Hippocampal formation (tissue), 2 donors: Measurements from ENCODE around the gene TAF7L.
"Not testable (repeated sequence)": the region's sequence is repeated elsewhere in the genome, so short reads cannot be mapped to it uniquely, and the experiment has no call there.

Experiments
- DNase-seq, 2 donors: peaks; one replicate each; lab custom pipeline; 2025; lab: John Stamatoyannopoulos, UW

Gene TAF7L

GRCh38 chrX:101290957-101291603, at the start of gene TAF7L:
TAF7L (minus strand) TSS chrX:101291334; CDS start chrX:101287543, 3,791 bp downstream.
- DNase-seq = no peak

- DNase-seq = no peak
Measured at GRCh38 chrX:101337776-101338271, 46.7 kb upstream of the TAF7L start.

DNA sequence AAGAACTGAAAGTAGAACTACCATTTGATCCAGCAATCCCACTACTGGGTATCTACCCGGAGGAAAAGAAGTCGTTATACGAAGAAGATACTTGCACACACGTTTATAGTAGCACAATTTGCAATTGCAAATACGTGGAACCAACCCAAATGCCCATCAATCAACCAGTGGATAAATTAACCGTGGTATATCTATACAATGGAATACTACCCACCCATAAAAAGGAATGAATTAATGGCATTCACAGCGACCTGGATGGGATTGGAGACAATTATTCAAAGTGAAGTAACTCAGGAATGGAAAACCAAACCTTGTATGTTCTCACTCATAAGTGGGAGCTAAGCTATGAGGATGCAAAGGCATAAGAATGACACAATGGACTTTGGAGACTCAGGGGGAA, 43.2 kb upstream of the TAF7L start:
- not testable (repeated sequence) for DNase-seq

GRCh38 chrX:101326600-101326999, 35.5 kb upstream of the TAF7L start:
- not testable (repeated sequence) for DNase-seq

DNA sequence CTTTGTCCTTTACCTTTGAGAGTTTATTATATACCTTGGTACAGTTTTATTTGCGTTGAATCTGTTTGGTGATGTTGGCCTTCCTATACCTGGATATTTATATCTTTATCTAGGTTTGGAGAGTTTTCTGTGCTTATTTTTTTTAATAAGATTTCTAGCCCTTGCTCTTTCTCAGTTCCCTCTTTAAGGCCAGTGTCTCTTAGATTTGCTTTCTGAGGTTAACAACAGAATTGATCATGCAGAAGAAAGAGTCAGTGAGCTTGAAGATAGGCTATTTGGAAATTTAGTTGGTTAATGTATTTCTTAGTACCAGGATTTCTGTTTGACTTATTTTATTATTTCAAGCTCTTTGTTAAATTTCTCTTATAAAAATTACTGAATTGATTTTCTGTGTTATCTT, 12.7 kb upstream of the TAF7L start:
- no peak for DNase-seq

DNA sequence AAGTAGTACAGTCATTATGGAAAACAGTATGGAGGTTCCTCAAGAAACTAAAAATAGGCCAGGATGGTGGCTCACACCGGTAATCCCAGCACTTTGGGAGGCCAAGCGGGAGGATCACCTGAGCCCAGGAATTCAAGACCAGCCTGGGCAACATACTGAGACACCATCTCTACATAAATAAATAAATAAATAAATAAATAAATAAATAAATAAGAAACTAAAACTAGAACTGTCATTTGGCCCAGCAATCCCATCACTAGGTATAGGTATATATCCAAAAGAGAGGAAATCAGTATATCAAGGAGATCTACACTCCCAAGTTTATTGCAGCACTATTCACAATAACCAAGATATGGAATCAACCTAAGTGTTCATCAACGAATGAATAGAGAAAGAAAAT, 4.5 kb upstream of the TAF7L start:
- not testable (repeated sequence) for DNase-seq

DNA sequence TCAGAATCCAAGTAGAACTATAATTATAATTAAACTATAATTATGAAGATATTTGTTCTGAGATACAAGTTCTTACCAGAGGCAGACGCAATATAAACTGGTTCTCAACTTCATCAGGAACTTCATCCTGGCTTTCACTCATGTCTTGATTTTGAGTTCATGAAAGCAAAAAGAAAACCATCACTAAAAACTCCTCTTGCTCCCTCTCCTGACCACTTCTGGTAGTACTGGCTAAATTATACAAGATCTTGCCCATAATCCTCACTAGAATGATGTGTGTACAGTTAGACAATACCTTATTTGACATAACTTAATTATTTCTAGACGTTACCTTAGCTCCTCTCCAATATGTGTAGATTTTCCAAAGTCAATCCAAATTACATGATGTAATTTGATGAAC, 3.7 kb downstream of the TAF7L start:
- peak in 1 of 2 donors; percentile 23 for DNase-seq

DNA sequence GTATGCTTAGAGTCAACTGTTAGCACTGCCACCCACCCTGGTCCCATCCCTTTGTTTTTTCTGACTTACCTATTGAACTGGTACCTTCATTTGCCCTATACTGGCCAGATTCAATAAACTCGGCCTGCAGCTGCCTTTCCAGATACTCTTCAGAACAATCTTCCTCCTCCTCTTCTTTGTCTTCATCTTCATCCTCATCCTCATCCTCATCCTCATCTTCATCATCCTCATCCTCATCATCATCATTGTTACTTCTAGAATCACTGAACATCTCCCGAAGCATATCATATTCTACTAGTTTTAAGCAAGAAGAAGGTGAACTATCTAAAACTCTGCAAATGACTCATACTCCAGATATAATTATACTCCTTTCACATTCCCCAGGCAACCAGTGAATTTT, 14.9 kb downstream of the TAF7L start:
- DNase-seq = no peak

DNA sequence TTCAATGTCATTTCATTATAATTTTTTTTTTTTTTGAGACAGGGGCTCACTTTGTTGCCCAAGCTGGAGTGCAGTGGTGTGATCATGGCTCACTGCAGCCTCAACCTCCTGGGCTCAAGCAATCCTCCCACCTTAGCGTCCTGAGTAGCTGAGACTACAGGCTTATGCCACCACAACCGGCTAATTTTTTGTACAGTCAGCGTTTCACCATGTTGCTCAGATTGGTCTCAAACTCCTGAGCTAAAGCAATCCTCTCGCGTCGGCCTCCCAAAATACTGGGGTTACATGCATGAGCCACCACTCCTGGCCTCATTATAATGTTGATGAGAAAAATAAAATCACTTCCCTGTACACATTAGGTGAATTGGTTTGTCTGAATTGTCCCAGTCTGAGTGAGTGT, 16.9 kb downstream of the TAF7L start:
- DNase-seq = no peak

DNA sequence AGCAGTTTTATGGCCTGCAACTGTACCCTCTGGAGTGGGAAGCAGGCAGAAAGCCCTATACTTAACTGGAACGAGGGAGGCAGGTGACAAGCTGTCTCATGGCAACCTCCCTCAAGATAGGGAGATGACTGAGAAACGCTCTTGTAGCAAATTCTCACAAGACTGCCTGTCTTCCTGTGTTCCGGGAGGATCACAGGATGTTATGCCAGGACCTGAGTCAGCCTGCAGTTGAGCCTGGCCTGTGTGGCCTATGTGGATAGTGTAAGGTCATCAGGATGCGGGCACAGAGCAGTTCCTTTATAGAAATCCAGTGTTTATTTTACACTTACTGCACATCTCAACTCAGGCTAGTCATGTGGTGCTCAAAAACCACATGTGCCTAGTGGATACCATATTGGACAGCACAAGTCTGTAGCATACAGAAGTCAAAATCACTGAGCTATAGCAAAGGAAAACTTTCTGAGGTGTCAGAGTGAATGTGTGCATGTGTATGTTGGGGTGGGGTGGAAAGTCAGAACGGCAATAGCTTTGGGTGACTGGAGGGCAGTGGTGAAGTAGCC, 25.2 kb downstream of the TAF7L start:
- no peak for DNase-seq

GRCh38 chrX:101263766-101264165, 27.4 kb downstream of the TAF7L start:
- DNase-seq = no peak

DNA sequence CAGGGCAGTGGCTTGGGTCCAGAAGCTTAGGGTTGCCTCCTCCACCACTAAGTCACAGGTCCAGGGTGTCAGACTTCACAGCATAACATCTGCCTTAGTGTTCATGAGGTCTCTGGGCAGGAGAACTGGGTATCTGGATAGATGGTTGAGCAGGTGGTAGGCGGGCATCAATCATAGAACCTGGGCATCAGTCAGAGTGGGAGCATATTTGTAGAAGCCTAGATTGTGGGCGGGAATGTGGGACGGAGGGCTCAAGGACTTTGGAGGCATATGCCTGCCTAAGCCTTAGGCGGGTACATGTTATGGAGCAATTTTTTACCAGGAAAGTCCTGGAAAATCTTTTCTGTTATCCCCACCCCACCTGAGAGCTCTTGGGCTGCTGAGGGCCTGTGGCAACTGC, 28.5 kb downstream of the TAF7L start:
- DNase-seq = no peak

DNA sequence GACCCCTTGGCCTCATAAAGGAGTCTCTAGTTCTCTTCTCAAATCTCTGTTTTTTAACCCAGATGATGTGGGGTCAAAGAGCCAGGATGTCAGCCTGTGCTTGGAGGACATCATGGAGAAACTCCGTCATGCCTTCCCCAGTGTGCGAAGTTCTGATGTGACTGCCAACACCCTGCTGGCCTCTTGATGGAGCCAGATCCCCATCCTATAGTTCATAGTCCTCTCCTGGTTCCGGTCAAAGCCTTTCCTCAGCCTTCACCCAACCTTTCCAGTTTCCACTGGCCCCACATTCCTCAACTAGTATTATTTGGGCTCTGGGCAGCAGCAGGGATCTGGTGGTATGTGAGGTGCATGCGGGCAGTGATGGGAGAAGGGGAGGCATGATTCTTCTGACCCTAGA, 30.7 kb downstream of the TAF7L start:
- DNase-seq = no peak

GRCh38 chrX:101258259-101258581, 32.9 kb downstream of the TAF7L start:
- DNase-seq = no peak

DNA sequence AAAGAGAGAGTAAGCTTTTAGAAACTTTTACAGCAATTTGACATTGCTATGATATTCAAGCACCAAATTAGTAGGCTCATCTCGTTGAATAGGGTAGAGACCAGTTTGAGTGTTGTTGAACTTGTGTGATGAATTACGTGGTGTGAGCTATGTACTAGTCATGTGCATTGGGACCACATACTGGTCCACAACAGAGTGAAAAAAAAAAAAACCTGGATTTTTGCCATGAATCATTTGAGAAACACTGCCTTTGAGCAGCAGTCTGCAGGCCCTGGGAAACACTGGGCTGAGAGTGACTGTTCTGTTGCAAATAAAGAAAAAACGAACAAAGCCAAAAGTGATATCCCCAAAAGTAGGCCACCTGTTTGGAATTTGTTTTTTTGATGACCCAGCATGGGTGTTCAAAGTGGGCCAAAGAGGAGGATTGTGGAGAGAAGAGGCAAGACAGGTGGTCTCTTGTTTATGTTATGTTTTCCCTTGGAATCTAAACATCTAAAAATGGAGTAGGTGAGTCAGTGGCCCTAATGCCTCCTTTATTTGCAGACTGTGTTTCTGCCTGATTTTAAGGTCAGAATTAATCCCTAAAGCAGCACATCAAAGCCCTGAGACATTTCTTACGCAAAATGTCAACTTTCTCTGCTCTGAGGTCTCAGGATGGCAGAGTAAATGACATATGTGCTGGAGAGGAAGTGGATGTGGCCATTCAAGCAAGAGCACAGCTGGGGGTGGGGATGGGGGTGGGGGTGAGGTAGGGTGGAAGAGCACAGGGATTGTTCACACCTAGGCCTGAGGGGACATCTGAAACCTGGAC, 33.5 kb downstream of the TAF7L start:
- no peak for DNase-seq

DNA sequence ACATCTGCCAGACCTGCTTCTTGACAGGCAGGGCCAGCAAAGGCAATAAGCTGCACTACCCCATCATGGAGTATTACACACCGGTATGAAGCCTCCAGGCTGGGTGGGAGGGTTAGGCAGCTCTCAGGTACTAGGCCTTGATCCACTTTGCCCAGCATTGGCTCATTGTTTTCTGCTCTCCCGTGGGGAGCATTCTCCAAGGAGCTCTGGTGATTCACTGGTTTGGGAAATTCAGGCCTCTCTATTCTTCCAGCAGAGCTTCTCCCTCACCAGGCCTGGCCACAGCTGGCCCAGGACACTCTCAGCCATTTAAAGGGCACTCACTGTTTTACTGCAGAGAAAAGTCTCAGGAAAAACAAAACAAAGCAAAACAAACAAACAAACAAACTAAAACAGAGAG, 38.5 kb downstream of the TAF7L start:
- DNase-seq = no peak

GRCh38 chrX:101241531-101241930, 49.6 kb downstream of the TAF7L start:
- DNase-seq = no peak

DNA sequence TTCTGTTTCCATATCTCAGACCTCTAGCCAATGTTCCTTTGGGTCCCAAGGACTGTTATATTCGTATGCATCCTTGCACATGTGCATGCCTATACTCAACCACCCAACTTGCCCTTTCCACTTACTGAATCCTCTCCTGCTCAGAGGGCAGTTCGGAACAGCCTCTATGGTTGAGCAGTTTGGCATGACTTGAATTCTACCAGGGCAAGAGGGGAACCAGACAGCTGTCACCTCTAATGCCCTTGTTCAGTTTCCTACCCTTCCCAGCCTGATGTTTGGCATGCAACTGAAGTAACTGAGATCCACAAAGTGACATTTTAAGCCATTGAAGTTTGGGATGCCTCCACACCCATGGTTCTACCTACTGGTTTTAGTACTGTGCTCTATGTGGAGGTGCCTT, 54.1 kb downstream of the TAF7L start:
- DNase-seq = no peak

DNA sequence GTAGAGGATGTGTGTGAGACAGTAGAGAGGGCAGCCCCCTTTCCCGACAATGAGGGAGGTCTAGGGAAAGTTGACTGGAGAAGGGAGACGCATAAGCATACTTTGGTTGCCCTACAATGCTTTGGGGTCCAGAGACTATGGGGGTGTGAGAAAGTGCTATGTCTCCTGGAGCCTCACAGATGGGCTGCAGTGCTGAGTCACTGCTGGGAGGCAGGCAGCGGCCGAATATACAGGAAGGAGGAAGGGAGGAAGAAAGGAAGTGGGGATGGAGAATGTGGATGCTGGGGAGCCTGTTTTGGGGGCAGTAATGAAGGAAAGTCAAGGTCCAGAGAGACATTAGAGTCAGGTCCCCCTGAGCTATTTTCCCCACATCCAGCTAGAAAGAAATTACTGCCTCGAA, 58.8 kb downstream of the TAF7L start:
- DNase-seq = no peak

DNA sequence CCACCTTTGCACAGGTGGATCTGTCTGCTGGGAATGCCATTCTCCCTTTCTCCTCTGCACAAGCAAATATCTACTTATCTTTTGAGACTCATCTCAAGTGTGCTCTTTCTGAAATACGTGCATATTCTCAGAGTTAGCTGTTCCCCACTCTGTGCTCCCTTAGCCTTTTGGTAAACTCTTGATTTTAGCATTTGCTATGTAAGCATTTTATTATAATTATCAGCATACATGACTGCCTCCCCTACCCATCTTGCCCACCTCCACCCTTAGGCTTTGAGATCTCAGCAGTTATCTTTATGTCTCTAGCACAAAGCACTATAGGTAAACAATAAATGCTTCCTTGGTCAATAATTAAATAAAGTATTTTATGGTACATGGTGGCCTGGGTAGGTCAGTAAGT, 60.1 kb downstream of the TAF7L start:
- DNase-seq = no peak

DNA sequence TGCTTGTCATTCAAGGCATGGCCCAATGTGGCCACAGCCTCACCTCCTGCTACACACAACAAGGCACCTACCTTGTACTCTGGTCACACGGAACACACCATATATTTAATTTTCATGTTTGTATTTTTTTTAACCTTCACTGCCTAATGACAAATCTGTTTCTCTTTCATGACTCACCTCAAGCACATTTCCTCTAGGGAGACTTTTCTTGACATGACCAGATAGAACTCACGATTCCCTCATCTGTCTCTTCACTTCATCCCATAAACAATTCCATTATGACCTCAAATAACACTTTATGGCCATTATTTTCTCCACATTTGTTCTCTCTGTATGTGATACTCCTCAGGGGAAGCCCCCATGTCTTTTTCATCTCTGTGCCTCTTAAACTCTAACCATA, 60.5 kb downstream of the TAF7L start:
- no peak for DNase-seq

DNA sequence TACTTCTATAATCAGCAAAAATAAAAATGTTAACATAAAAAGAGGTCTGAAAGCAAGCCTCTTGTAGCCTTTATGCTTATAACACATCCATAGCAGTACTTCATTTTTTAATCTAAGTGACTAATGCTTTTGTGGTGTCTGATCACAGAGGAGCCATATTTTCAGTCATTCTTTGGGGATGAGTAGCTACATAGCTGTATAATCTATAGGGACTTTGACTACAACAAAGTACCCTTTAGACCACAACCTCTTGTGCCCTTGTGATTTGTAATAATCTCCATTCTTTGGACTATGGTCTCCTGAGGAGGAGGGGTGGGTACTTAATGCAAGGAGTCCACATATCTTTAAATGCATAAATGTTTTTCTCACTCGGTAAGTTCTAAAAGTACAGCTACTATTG, 62.0 kb downstream of the TAF7L start:
- DNase-seq = no peak

DNA sequence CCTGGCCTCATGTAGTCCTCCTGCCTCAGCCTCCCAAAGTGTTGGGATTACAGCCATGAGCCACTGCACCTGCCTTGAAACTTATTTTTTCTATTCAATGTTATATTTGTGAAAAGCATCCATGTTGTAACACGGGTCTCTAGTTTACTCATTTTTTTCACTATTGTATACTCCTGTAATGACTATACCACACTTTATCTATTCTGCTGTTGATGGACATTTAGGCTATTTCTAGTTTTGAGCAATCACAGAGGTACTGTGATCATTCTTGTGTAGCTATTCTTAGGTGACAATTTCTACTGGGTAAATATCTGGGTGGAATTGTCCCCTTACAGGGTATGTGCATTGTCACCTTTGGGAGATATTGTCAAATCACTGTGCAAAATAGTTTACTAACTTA, 67.9 kb downstream of the TAF7L start:
- DNase-seq = no peak
